HepG2 (cell line): ENCODE data around the gene ANKRD31. TPM values are rescaled to one million over a fixed set of nuclear protein-coding genes. Genes with fewer than 3 reads are reported as not detected.

Experiments
- CHD4 ChIP-seq: fragments of 200-600 bp; sonication (generic); IDR thresholded peaks from 2 replicates; pipeline ENCODE4 v1.7.0; 2017; ENCODE audit warnings: mild to moderate bottlenecking, low read length, borderline replicate concordance
- HNRNPLL ChIP-seq: fragments of 200-400 bp; formaldehyde crosslinking; IDR thresholded peaks from 2 replicates; pipeline ENCODE4 v1.6.1; 2017; ENCODE audit warnings: mild to moderate bottlenecking, low read depth, low read length; ENCODE audit not compliant: poor library complexity, severe bottlenecking
- KLF12 ChIP-seq: sonication (generic); formaldehyde crosslinking; IDR thresholded peaks from 2 replicates; pipeline ENCODE4 v1.4.0; 2020; ENCODE audit warnings: missing genetic modification reagents, borderline replicate concordance
- NR1H2 ChIP-seq: sonication (generic); formaldehyde crosslinking; IDR thresholded peaks from 2 replicates; pipeline ENCODE4 v1.8.1; 2022; ENCODE audit warnings: low read depth, missing genetic modification reagents, borderline replicate concordance
- ONECUT2 ChIP-seq: sonication (generic); formaldehyde crosslinking; IDR thresholded peaks from 2 replicates; pipeline ENCODE4 v1.4.0; 2020; ENCODE audit warnings: missing genetic modification reagents
- PHF5A ChIP-seq: IDR thresholded peaks from one replicate; pipeline ENCODE4 v1.6.1; 2018; ENCODE audit warnings: low read depth, missing genetic modification reagents; ENCODE audit not compliant: unreplicated experiment
- THYN1 ChIP-seq: sonication (generic); formaldehyde crosslinking; IDR thresholded peaks from 2 replicates; pipeline ENCODE4 v1.8.1; 2023; ENCODE audit warnings: low read depth, mild to moderate bottlenecking, moderate library complexity, missing genetic modification reagents, borderline replicate concordance
- ZBTB40 ChIP-seq, 2 experiments: fragments of 450-650 bp in 1 of 2; sonication (generic) in 1 of 2; formaldehyde crosslinking in 1 of 2; IDR thresholded peaks; 2 replicates each; pipeline versions ENCODE4 v1.6.1 to v1.8.0; 2016 to 2022; ENCODE audit warnings: antibody characterized with exemption in 1 of 2, mild to moderate bottlenecking in 1 of 2, missing genetic modification reagents in 1 of 2
- ZNF264 ChIP-seq: sonication (generic); formaldehyde crosslinking; IDR thresholded peaks from 2 replicates; pipeline ENCODE4 v1.4.0; 2020; ENCODE audit warnings: missing genetic modification reagents
- ZNF274 ChIP-seq: sonication (generic); formaldehyde crosslinking; IDR thresholded peaks from 2 replicates; pipeline ENCODE4 v1.5.1; 2020; ENCODE audit warnings: mild to moderate bottlenecking, missing genetic modification reagents
- ZNF292 ChIP-seq: sonication (generic); formaldehyde crosslinking; IDR thresholded peaks from 2 replicates; pipeline ENCODE4 v1.8.1; 2022; ENCODE audit warnings: mild to moderate bottlenecking, low read depth, missing genetic modification reagents, borderline replicate concordance
- ZNF33A ChIP-seq: sonication (generic); formaldehyde crosslinking; IDR thresholded peaks from 2 replicates; pipeline ENCODE4 v1.5.1; 2020; ENCODE audit warnings: missing genetic modification reagents, mild to moderate bottlenecking, moderate library complexity, borderline replicate concordance
- ZNF816 ChIP-seq: sonication (generic); formaldehyde crosslinking; IDR thresholded peaks from 2 replicates; pipeline ENCODE4 v1.8.0; 2022; ENCODE audit warnings: missing genetic modification reagents, mild to moderate bottlenecking, borderline replicate concordance
- polyA plus RNA-seq, 8 experiments: library from polyadenylated mRNA; depleted of rRNA in 3 of 8; stranded (reverse) in 7 of 8; unstranded in 1 of 8; fragments of >200 nt; fragmentation: Illumina TruSeq in 4 of 8; extraction: Trizol in 4 of 8; gene quantifications; 2 replicates each; pipeline versions ENCODE4 v1.2.1 to v1.2.3, GENCODE V29; 2011 to 2016; ENCODE audit warnings: low read depth in 4 of 8, missing spikeins in 1 of 8, mixed read lengths in 1 of 8; ENCODE audit not compliant: insufficient read depth in 1 of 8
- total RNA-seq, 5 experiments: library from RNA; depleted of rRNA; stranded (reverse); fragments of >200 nt; fragmentation: Illumina TruSeq; extraction: Trizol; gene quantifications; 2 replicates each; pipeline ENCODE4 v1.2.3, GENCODE V29; 2016; ENCODE audit warnings: low read depth in 1 of 5

Gene ANKRD31
- total and polyA plus RNA-seq, 2 of the 13 experiments (the other 11 are each of a cell fraction or from before 2014, with no cell fraction given): 0.01 to 0.09 TPM

GRCh38 chr5:75185763-75186162 is 50.9 kb downstream of the ANKRD31 start (continued):
- TF ChIP-seq ZBTB40 (IDR thresholded peaks at IDR 0.05) (no peak), ZBTB40 (CRISPR knock-in tag; IDR thresholded peaks at IDR 0.05) (no peak), THYN1 (no peak), HNRNPLL (no peak), ONECUT2 (CRISPR knock-in tag) (no peak), PHF5A (CRISPR knock-in tag) (no peak), NR1H2 (CRISPR knock-in tag) (no peak), ZNF274 (CRISPR knock-in tag) (no peak), ZNF816 (no peak), ZNF292 (CRISPR knock-in tag) (no peak), CHD4 (no peak), ZNF33A (CRISPR knock-in tag) (no peak), ZNF264 (CRISPR knock-in tag) (no peak), KLF12 (CRISPR knock-in tag) (no peak)
